Natural killer cell (primary cell): ENCODE data around the gene PSMD13. TPM values are rescaled to one million over a fixed set of nuclear protein-coding genes. Genes with fewer than 3 reads are reported as not detected.

ENCODE experiments used
- ATAC-seq, 3 donors: fragments of 150-1000 bp in 2 of 3; fragments of 200-7000 bp in 1 of 3; cut with Tn5 transposase; 1 replicate in 1 of 3; 2 replicates in 2 of 3; pipeline ENCODE4 v1.10.0; 2021; ENCODE audit warnings: mild to moderate bottlenecking in 2 of 3, moderate library complexity in 2 of 3
- DNase-seq, 2 donors: peaks; one replicate each; pipeline versions ENCODE4 v3.0.0 to v3.0.0-alpha.2; 2013 to 2021; ENCODE audit warnings: mixed read lengths in 1 of 2
- H3K27ac ChIP-seq: one replicate; pipeline ENCODE4 v1.5.1; 2013; ENCODE audit warnings: mild to moderate bottlenecking, low read length
- H3K27me3 ChIP-seq: one replicate; pipeline ENCODE4 v1.6.1; 2013; ENCODE audit warnings: low read length; ENCODE audit not compliant: control insufficient read depth, insufficient read depth
- H3K36me3 ChIP-seq: one replicate; pipeline ENCODE4 v1.6.1; 2013; ENCODE audit warnings: low read length; ENCODE audit not compliant: control insufficient read depth, insufficient read depth
- H3K4me1 ChIP-seq: one replicate; pipeline ENCODE4 v1.6.1; 2013; ENCODE audit warnings: low read length; ENCODE audit not compliant: control insufficient read depth, insufficient read depth
- H3K4me3 ChIP-seq: one replicate; pipeline ENCODE4 v1.5.1; 2013; ENCODE audit warnings: low read length
- H3K9me3 ChIP-seq: one replicate; pipeline ENCODE4 v1.6.1; 2013; ENCODE audit warnings: low read length; ENCODE audit not compliant: control insufficient read depth, insufficient read depth
- H3K27ac Mint-ChIP-seq, 2 donors: one replicate each; pipeline ENCODE4 v1.8.0; 2022; ENCODE audit warnings: mild to moderate bottlenecking in 2 of 2, mixed read lengths in 2 of 2, moderate library complexity in 1 of 2
- H3K27me3 Mint-ChIP-seq, 2 donors: one replicate each; pipeline ENCODE4 v1.8.0; 2022; ENCODE audit warnings: low read depth in 2 of 2, mixed read lengths in 2 of 2
- H3K36me3 Mint-ChIP-seq: one replicate; pipeline ENCODE4 v1.8.0; 2022; ENCODE audit warnings: mixed read lengths
- H3K4me1 Mint-ChIP-seq, 2 donors: one replicate each; pipeline ENCODE4 v1.8.0; 2022; ENCODE audit warnings: mixed read lengths in 2 of 2
- H3K4me3 Mint-ChIP-seq: one replicate; pipeline ENCODE4 v1.8.0; 2022; ENCODE audit warnings: mild to moderate bottlenecking, moderate library complexity, mixed read lengths
- H3K9me3 Mint-ChIP-seq, 2 donors: one replicate each; pipeline ENCODE4 v1.8.0; 2022; ENCODE audit warnings: mixed read lengths in 2 of 2
- WGBS: methylation state at CpG from one replicate; pipeline ENCODE4 v1.1.7; 2013; ENCODE audit warnings: missing lambda C conversion rate; ENCODE audit not compliant: insufficient coverage; 5-methylcytosine and 5-hydroxymethylcytosine counted together
- intact Hi-C: fragments of 100-400 bp; cut with micrococcal nuclease; formaldehyde crosslinking; loops from one replicate; pipeline ENCODE4 v1.14.2; 2022
- total RNA-seq, 4 donors: library from RNA; stranded (reverse); fragments of 120-200 nt in 1 of 4; gene quantifications; one replicate each; pipeline versions ENCODE4 v1.2.3 to v1.2.4, GENCODE V29; 2013 to 2022
- TF ChIP-seq, protein P1 (sequence below): fragments of 200-600 bp; IDR thresholded peaks from one replicate; pipeline ENCODE4 v1.8.0; 2022; ENCODE audit warnings: antibody characterized with exemption

Gene PSMD13
- total RNA-seq, 3 donors from 2014 or later (not counting 1 experiment from before 2014, with no cell fraction given) = 94.6 to 111 (median 104) TPM

DNA sequence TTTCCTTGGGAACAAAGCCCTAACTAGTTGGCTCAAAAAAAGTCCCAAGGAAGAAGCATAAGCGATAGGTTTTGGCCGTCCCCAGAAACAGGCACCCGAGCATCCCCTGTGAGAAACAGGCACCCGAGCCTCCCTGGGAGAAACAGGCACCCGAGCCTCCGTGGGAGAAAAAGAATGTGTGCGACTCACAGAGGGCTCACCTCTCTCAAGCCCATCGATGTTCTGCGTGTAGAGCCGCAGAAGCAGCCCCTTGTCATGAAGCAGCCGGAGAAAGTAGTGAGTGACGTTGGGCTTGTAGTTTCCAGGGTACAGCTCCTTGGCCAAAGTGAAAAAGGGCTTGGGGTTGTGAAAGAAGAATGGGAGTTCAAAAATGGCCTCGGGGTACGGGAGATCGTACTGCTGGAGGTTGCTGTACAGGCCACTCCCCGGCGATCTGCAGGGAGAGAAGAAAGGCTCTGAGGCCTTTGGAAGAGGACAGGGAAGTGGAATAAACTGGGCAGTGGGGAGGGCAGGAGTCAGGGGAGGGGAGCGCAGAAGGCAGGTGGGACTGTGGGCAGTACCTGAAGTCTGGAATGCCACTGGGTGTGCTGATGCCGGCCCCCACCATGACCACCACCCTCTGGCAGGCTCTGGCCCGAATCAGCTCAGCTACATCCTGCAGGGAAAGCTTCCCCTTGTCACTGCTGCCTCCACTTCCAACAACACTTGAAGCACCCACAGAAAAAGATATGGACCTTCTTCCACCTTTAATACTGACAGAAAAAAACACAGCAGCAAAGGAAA, 3.8 kb upstream of the PSMD13 start:
- ATAC-seq (no peak), DNase-seq (no peak)
- no peak overlapping the region for H3K4me3 ChIP-seq
- peaks cover 23 to 27% of the 10 kb centered on the region in 2 donors for H3K4me1 Mint-ChIP-seq
- peaks cover 2% of the 10 kb centered on the region for H3K36me3 ChIP-seq
- H3K9me3 Mint-ChIP-seq = no peaks in the 10 kb centered on the region
- peaks cover 20% of the 10 kb centered on the region for H3K4me1 ChIP-seq
- H3K27ac ChIP-seq = no peak overlapping the region
- intact Hi-C loops = no loop called here
- H3K9me3 ChIP-seq = no peaks in the 10 kb centered on the region
- H3K27ac Mint-ChIP-seq = peak overlapping the region in 1 of 2 donors; percentile 9
- H3K27me3 Mint-ChIP-seq = no peaks in the 10 kb centered on the region
- WGBS = 96% methylated on average over 20 of the region's 20 CpGs
- H3K27me3 ChIP-seq = no peaks in the 10 kb centered on the region
- TF ChIP-seq, protein P1, sequence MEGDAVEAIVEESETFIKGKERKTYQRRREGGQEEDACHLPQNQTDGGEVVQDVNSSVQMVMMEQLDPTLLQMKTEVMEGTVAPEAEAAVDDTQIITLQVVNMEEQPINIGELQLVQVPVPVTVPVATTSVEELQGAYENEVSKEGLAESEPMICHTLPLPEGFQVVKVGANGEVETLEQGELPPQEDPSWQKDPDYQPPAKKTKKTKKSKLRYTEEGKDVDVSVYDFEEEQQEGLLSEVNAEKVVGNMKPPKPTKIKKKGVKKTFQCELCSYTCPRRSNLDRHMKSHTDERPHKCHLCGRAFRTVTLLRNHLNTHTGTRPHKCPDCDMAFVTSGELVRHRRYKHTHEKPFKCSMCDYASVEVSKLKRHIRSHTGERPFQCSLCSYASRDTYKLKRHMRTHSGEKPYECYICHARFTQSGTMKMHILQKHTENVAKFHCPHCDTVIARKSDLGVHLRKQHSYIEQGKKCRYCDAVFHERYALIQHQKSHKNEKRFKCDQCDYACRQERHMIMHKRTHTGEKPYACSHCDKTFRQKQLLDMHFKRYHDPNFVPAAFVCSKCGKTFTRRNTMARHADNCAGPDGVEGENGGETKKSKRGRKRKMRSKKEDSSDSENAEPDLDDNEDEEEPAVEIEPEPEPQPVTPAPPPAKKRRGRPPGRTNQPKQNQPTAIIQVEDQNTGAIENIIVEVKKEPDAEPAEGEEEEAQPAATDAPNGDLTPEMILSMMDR = no peak
- peak overlapping the region; percentile 45 for H3K4me3 Mint-ChIP-seq
- H3K36me3 Mint-ChIP-seq = no peaks in the 10 kb centered on the region

DNA sequence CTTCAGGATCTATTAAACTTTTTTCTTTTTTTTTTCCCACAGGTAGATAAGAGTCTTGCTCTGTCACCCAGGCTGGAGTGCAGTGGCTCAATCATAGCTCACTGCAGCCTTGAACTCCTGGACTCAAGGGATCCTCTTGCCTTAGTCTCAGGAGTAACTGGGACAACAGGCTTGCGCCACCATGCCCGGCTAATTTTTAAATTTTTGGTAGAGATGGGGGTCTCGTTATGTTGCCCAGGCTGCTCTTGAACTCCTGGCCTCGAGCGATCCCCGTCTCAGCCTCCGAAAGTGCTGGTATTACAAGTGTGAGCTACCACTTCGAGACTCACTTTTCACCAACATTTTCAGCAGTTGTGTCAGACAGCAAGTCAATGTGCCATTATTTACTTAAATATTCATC, 1.6 kb upstream of the PSMD13 start:
- Mint-ChIP-seq H3K4me3 (peak overlapping the region; percentile 86), H3K4me1 (peaks cover 33 to 35% of the 10 kb centered on the region in 2 donors), H3K27ac (peak overlapping the region; percentile 98), H3K36me3 (no peaks in the 10 kb centered on the region), H3K27me3 (no peaks in the 10 kb centered on the region), H3K9me3 (no peaks in the 10 kb centered on the region)
- Histone ChIP-seq H3K27me3 (no peaks in the 10 kb centered on the region), H3K9me3 (no peaks in the 10 kb centered on the region), H3K4me3 (peak overlapping the region; percentile 90), H3K4me1 (peaks cover 20% of the 10 kb centered on the region), H3K27ac (peak overlapping the region; percentile 97), H3K36me3 (peaks cover 6% of the 10 kb centered on the region)
- no peak for ATAC-seq
- WGBS = 92% methylated on average over 8 of the region's 8 CpGs
- no peak for DNase-seq
- TF ChIP-seq, protein P1 = no peak
- intact Hi-C loops = loop anchor here (5.0 kb wide), 1 partner anchor 282 kb away; no protein-coding TSS in a partner anchor

DNA sequence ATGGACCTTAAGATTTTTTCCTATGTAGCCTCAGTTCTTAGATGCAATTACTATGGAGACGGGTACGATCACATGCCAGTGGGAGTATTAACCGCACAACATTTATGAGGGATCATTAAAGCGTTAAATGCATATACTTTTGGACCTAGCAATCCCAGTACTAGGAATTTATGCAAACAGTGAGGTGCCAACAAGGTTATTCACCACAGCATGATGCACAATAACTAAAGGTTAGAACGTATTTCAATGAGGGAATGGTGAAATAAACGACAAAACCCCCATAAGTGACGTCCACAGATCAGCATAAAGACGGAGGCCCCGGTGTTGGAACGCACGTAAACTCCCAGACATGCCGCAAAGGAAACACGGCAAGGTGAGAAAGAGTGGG, 1.2 kb upstream of the PSMD13 start:
- Histone ChIP-seq H3K36me3 (peaks cover 4% of the 10 kb centered on the region), H3K4me1 (peaks cover 20% of the 10 kb centered on the region), H3K4me3 (peak overlapping the region; percentile 90), H3K27ac (peak overlapping the region; percentile 97), H3K27me3 (no peaks in the 10 kb centered on the region), H3K9me3 (no peaks in the 10 kb centered on the region)
- Mint-ChIP-seq H3K27ac (peak overlapping the region; percentile 98), H3K36me3 (no peaks in the 10 kb centered on the region), H3K27me3 (no peaks in the 10 kb centered on the region), H3K9me3 (no peaks in the 10 kb centered on the region), H3K4me1 (peaks cover 33 to 35% of the 10 kb centered on the region in 2 donors), H3K4me3 (peak overlapping the region; percentile 86)
- DNase-seq (peak in 1 of 2 donors; percentile 89), ATAC-seq (peak; percentile 30 to 51 (median 50))
- intact Hi-C loops = loop anchor here (5.0 kb wide), 1 partner anchor 282 kb away; no protein-coding TSS in a partner anchor
- WGBS = 9% methylated on average over 13 of the region's 13 CpGs
- TF ChIP-seq, protein P1 = no peak
